Left lung (tissue), 10 donors: ENCODE results near the gene PEMT. TPM values are rescaled to one million over a fixed set of nuclear protein-coding genes. Genes with fewer than 3 reads are reported as not detected.

Source experiments
- ATAC-seq: fragments of 200-7000 bp; cut with Tn5 transposase; one replicate; pipeline ENCODE4 v1.9.1; 2020; ENCODE audit warnings: moderate library complexity
- DNase-seq, 4 donors: peaks; one replicate each; pipeline ENCODE4 v3.0.0-alpha.2; 2013 to 2020
- H3K27ac ChIP-seq, 2 donors: fragments of 200-600 bp; sonication (generic) in 1 of 2; one replicate each; pipeline versions ENCODE4 v1.5.0 to v1.8.0; 2020 to 2021
- H3K27me3 ChIP-seq, 2 donors: fragments of 200-600 bp; sonication (generic) in 1 of 2; one replicate each; pipeline versions ENCODE4 v1.5.0 to v1.8.0; 2020 to 2021
- H3K36me3 ChIP-seq, 2 donors: fragments of 200-600 bp; sonication (generic) in 1 of 2; one replicate each; pipeline versions ENCODE4 v1.5.0 to v1.8.0; 2020 to 2021
- H3K4me1 ChIP-seq, 2 donors: fragments of 200-600 bp; one replicate each; pipeline ENCODE4 v1.8.0; 2021
- H3K4me3 ChIP-seq, 2 donors: fragments of 200-600 bp; sonication (generic) in 1 of 2; one replicate each; pipeline versions ENCODE4 v1.5.0 to v1.8.0; 2020 to 2021; ENCODE audit warnings: mild to moderate bottlenecking in 1 of 2
- H3K9me3 ChIP-seq, 2 donors: fragments of 200-600 bp; sonication (generic) in 1 of 2; one replicate each; pipeline versions ENCODE4 v1.5.0 to v1.8.0; 2020 to 2021
- intact Hi-C, 2 donors: fragments of 100-400 bp; cut with DNase I; formaldehyde crosslinking; loops; one replicate each; pipeline versions ENCODE4 v1.11.2 to v1.14.2; 2022
- polyA plus RNA-seq, 6 donors: library from polyadenylated mRNA; unstranded; fragments of 120-200 nt; gene quantifications; one replicate each; pipeline ENCODE4 v1.2.1, GENCODE V29; 2013; ENCODE audit not compliant: insufficient read length in 6 of 6
- total RNA-seq, 2 donors: library from RNA; stranded (reverse); fragmentation: NEBNext Ultra II Directional; extraction: Animal tissue kit (Norgen Biotek cat#: 25700); gene quantifications; one replicate each; pipeline ENCODE4 v1.2.1, GENCODE V29; 2021
- TF ChIP-seq, protein P1 (sequence below), 2 donors: fragments of 200-600 bp; sonication (generic) in 1 of 2; IDR thresholded peaks; one replicate each; pipeline versions ENCODE4 v1.5.0 to v1.8.0; 2021; ENCODE audit warnings: antibody characterized with exemption in 2 of 2
- donor health status: DM: no; HTN: yes; CAD: no.
- donor health status: DM: no; HTN: no; CAD: no.

PEMT gene
- total and polyA plus RNA-seq, 8 donors, result 22.3 to 38.7 (median 28.3) TPM

DNA sequence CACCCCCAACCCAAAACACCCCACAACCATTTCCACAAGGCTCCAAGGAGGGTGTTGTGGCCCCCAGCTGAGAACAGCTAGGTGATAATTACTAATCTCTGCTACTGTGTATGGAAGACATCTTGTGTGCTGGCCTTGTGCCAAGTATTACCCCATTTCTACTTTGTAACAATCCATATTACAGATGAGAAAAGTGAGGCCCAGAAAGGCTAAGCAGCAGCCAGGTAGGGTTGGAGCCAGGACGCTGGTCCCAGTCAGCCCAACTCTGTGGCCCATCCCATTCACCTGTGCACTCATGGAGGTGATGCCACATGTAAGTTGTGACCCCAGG, 12.4 kb upstream of the PEMT start:
- ATAC-seq, result no peak
- no peaks in the 10 kb centered on the region for H3K9me3 ChIP-seq
- H3K27me3 ChIP-seq, result no peaks in the 10 kb centered on the region
- TF ChIP-seq, protein P1, sequence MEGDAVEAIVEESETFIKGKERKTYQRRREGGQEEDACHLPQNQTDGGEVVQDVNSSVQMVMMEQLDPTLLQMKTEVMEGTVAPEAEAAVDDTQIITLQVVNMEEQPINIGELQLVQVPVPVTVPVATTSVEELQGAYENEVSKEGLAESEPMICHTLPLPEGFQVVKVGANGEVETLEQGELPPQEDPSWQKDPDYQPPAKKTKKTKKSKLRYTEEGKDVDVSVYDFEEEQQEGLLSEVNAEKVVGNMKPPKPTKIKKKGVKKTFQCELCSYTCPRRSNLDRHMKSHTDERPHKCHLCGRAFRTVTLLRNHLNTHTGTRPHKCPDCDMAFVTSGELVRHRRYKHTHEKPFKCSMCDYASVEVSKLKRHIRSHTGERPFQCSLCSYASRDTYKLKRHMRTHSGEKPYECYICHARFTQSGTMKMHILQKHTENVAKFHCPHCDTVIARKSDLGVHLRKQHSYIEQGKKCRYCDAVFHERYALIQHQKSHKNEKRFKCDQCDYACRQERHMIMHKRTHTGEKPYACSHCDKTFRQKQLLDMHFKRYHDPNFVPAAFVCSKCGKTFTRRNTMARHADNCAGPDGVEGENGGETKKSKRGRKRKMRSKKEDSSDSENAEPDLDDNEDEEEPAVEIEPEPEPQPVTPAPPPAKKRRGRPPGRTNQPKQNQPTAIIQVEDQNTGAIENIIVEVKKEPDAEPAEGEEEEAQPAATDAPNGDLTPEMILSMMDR (IDR thresholded peaks at IDR 0.05), result no peak
- intact Hi-C loops, result no loop called here
- H3K36me3 ChIP-seq, result no peaks in the 10 kb centered on the region
- no peak for DNase-seq
- no peak overlapping the region for H3K27ac ChIP-seq
- H3K4me3 ChIP-seq, result no peak overlapping the region
- H3K4me1 ChIP-seq, result peaks cover 14 to 15% of the 10 kb centered on the region in 2 donors

DNA sequence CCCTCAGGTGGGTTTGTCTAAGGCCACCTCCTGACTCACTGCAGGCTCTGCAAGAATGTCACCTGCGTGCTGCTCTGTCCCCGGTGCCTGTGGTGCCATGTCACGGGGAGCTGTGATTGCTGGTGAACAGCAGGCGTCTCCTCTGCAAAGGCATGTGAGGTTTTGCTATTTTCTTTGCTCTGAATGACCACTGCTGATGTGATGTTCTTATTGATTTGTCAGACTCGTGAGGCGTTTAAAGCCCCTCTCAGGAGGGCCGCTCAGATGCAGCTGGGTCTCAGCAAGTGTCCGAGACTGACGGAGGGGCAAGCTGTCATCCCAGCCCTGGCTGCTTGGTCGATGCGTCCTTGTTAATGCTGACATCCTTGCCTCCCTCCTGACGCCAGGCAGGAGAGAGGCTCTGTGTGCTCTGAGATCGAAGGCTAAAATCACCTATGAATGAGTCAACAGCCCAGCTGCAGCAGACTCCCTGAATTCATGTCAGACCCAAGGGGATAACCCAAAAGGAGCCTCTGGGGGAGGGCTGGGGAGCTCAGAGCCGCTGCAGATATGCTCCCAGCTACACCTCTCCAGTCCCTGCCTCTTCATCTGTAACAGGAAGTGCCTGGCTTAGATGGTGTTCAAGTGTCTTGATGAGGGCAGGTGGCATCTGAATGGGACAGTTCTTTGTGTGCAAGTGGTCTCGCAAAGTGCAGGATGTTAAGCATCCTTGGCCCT, 11.8 kb upstream of the PEMT start:
- H3K4me1 ChIP-seq, result peaks cover 14 to 15% of the 10 kb centered on the region in 2 donors
- no peaks in the 10 kb centered on the region for H3K9me3 ChIP-seq
- intact Hi-C loops, result no loop called here
- no peaks in the 10 kb centered on the region for H3K27me3 ChIP-seq
- ATAC-seq (no peak), DNase-seq (no peak)
- H3K36me3 ChIP-seq, result no peaks in the 10 kb centered on the region
- H3K4me3 ChIP-seq, result no peak overlapping the region
- TF ChIP-seq, protein P1 (IDR thresholded peaks at IDR 0.05), result no peak
- H3K27ac ChIP-seq, result no peak overlapping the region

DNA sequence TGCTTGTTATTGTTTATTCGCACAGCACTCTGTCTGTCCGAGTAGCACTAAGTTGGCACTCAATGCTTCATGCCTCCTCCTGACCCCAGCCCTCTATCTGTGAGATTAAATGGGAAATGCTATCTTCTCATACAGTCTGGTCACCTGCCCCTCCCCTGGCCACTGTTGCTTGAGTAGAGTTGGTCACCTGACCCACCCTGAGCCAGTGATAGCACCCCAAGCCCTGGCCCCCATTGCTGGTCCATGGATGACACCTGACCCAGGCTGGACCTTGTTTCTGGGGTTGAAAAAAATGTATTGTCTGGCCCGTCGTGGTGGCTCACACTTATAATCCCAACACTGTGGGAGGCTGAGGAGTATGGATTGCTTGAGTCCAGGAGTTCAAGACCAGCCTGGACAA, 8.5 kb upstream of the PEMT start:
- ATAC-seq, result no peak

DNA sequence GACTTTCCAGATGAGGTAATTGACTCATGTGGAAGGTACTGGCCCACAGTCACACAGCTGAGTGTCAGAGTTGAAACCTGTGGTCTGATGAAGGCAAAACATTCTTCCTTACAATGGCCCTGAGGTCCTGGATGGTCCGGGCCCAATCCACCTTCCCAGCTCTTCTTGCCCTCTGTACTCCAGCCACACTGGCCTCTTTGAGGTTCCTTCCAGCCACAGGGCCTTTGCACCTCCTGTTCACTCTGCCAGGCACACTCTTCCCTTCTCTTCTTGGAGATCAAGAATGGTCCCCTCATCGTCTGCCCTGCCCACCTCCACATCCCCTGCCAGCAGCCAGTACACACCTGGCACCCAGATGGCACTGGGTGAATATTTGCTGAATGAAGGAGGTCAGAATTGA, 6.5 kb upstream of the PEMT start:
- intact Hi-C loops, result no loop called here

More for the DNA sequence above, 8.5 kb upstream of the PEMT start:
- DNase-seq, result no peak
- TF ChIP-seq, protein P1 (IDR thresholded peaks at IDR 0.05), result no peak
- Histone ChIP-seq H3K4me1 (peaks cover 1% of the 10 kb centered on the region in 2 donors), H3K4me3 (no peak overlapping the region), H3K9me3 (no peaks in the 10 kb centered on the region), H3K27me3 (no peaks in the 10 kb centered on the region), H3K27ac (no peak overlapping the region), H3K36me3 (no peaks in the 10 kb centered on the region)
- intact Hi-C loops, result no loop called here

DNA sequence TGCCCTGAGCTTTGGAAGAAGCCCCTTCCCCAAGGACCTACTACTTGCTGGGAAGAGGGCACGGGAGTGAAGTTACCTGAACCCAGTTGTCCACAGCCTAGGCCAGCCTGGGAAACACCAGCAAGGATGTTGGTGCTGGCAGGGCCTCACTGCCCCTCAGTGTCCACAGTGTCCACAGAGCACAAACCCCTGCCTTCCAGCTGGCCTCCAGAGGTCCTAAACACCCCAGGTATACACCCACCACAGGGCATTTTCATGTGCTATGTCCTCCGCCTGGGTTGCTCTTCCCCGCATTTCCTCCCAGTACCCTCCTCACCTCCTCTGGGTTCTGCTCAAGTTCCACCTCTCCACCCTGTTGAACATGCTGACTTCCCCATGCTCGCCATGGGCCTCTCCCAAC, 4.2 kb upstream of the PEMT start:
- Histone ChIP-seq H3K27me3 (no peaks in the 10 kb centered on the region), H3K4me3 (no peak overlapping the region), H3K27ac (no peak overlapping the region), H3K9me3 (no peaks in the 10 kb centered on the region), H3K4me1 (peaks cover 10 to 14% of the 10 kb centered on the region in 2 donors), H3K36me3 (no peaks in the 10 kb centered on the region)
- intact Hi-C loops, result no loop called here
- TF ChIP-seq, protein P1 (IDR thresholded peaks at IDR 0.05), result no peak
- DNase-seq (no peak), ATAC-seq (no peak)

More for the DNA sequence above, 6.5 kb upstream of the PEMT start:
- peaks cover under 1 to 4% of the 10 kb centered on the region in 2 donors for H3K4me1 ChIP-seq
- no peak for DNase-seq
- TF ChIP-seq, protein P1 (IDR thresholded peaks at IDR 0.05), result no peak
- H3K9me3 ChIP-seq, result no peaks in the 10 kb centered on the region
- no peak overlapping the region for H3K27ac ChIP-seq
- no peaks in the 10 kb centered on the region for H3K27me3 ChIP-seq
- no peaks in the 10 kb centered on the region for H3K36me3 ChIP-seq
- no peak overlapping the region for H3K4me3 ChIP-seq
- no peak for ATAC-seq
